ENCODE results near the gene PPM1E.
A peak's percentile ranks its signal among the peaks of the same experiment; 100 is the strongest.
"Not testable (repeated sequence)": the region's sequence is repeated elsewhere in the genome, so short reads cannot be mapped to it uniquely, and the experiment has no call there.

The PPM1E gene

DNA sequence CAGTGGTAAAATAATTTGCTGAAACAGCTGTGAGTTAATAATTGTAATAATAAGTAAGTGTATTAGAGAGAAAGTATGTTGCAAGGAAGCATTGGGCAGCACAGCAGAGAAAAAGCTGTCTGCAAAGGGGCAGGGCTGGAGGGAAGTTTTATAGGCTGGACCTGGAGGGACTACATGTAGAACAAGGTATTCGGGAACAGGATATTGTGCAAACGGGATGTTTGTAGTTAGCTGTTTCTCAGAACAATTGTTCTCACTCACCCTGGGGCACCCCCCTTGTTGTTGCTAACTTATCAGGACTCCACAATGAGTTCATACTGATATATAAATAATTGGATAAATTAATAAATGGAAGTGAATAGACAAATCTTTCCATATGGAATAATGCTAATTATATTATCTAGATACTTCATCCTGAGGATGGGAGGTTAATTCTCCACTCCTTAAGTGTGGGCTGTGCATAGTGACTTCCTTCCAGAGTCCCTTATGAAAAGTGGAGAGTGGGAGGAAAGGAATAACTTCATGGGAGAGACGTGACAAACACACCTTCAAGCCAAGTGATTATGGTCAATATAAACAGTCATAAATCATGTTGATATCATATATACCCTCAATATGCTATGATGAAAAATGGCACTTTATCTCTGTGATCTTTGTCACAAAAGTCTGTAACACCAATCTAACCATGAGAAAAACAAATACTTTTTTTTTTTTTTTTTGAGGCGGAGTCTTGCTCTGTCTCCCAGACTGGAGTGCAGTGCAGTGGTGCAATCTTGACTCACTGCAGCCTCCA, 85.4 kb downstream of the PPM1E start:
- no peak for DNase-seq (ENCODE audit: low spot score)

DNA sequence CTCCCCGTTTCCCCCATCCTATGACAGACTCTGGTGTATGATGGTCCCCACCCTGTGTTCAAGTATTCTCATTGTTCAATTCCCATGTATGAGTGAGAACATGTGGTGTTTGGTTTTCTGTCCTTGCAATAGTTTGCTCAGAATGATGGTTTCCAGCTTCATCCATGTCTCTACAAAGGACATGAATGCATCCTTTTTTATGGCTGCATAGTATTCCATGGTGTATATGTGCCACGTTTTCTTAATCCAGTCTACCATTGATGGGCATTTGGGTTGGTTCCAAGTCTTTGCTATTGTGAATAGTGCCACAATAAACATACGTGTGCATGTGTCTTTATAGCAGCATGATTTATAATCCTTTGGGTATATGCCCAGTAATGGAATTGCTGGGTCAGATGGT, 90.8 kb downstream of the PPM1E start:
- not testable (repeated sequence) for DNase-seq (ENCODE audit: low spot score)

GRCh38 chr17:58850106-58850505, 94.5 kb downstream of the PPM1E start:
- DNase-seq (ENCODE audit: low spot score) = not testable (repeated sequence)

- no peak for DNase-seq (ENCODE audit: low spot score)
Measured at GRCh38 chr17:58865301-58865700, 109.6 kb downstream of the PPM1E start.

DNA sequence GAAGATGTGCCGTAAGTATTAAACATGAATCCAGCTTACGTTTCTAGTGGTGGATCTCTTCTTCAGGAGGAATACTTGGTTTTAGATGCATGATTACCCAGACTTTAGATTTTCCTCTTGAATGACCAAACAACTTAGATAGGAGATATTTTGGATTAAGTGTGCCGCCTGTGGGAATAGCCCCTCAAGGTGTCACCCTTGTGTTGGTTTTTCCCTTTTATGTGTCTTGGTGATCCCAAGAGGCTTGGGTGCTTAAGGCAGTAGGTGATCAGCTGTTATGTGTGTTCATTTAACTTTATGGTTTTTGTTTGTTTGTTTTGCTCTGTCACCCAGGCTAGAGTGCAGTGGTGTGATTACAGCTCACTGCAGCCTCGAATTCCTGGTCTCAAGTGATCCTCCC, 115.1 kb downstream of the PPM1E start:
- DNase-seq (ENCODE audit: low spot score) = peak; percentile 47

- DNase-seq (ENCODE audit: low spot score) = no peak
Measured at GRCh38 chr17:58873926-58874325, 118.3 kb downstream of the PPM1E start.

DNA sequence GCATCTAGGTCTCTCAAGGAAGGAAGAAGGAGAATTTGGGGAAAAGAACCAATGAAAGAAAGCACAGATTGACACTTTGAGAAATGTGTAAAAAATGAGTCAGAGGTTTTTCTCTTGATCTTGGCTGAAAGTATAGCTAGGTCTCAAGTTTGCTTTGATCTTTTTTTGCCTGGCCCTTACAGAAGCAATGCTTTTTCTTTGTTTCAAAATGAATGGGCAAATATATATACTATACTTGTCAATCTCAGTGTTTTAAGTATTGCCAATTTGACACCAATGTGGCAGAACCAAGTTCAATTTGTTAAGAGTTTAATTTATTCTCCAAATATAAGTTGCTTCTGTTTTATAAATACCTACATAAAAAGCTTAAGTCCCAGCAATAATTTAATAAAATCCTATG, 119.6 kb downstream of the PPM1E start:
- no peak for DNase-seq (ENCODE audit: low spot score)

- DNase-seq (ENCODE audit: low spot score) = no peak
Measured at GRCh38 chr17:58884161-58884560, 128.5 kb downstream of the PPM1E start.

DNA sequence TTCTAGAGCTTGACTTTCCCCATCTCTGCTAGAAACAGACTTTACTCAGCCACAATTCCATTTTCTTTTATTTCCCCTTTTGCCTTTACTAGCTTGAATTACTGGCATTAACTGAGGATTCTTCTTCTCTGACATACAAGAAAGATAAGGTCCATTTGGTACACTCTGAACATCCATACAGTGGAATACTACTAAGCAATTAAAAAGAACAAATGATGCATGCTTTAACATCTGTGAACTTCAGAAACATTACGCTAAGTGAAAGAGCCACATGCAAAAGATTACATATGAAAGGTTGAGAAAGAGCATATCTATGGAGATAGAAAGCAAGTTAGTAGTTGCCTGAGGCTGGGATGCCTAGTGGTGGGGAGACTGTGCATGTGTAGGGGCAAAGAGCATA, 130.9 kb downstream of the PPM1E start:
- DNase-seq (ENCODE audit: low spot score) = no peak

- DNase-seq (ENCODE audit: low spot score) = no peak
Measured at GRCh38 chr17:58889928-58890327, 134.3 kb downstream of the PPM1E start.

DNA sequence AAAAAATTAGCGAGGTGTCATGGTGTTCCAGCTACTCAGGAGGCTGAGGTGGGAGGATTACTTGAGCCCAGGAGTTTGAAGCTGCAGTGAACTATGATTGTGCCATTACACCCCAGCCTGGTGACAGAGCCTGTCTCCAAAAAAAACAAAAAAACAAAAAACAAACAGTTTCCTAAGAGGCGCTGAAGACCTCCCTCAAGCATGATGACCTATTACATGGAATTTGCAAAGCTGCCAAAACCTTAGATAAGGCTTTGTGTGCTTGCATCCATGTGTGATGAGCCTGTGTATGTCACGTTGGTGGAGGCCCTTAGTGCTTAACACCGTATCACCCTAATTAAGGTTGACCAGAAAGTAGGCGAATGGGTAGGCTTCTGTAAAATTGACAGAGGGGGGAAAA, 143.5 kb downstream of the PPM1E start:
- no peak for DNase-seq (ENCODE audit: low spot score)

GRCh38 chr17:58902322-58902721, 146.7 kb downstream of the PPM1E start:
- DNase-seq (ENCODE audit: low spot score) = no peak

GRCh38 chr17:58911741-58912343, 156.2 kb downstream of the PPM1E start:
- no peak for DNase-seq (ENCODE audit: low spot score)

- no peak for DNase-seq (ENCODE audit: low spot score)
Measured at GRCh38 chr17:58913552-58913951, 157.9 kb downstream of the PPM1E start.

- no peak for DNase-seq (ENCODE audit: low spot score)
Measured at GRCh38 chr17:58913971-58914769, 158.5 kb downstream of the PPM1E start.

DNA sequence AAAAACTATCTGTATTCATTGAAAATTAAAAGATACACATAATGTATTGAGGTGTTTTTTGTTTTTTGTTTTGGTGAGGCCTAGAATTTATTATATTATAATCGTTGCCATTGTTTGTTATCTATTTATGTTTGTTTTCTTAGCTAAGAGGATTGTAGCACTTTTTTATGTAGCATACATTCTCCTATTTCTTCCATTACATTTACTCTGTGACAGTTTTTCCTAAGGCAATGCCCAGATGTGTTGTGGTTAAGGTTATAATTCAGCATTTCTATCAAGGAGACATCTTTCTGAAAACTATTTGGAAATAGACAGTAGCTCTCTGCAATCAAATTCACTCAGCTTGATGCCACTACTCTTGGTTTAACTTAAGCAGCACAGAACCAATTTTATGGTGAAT, 161.6 kb downstream of the PPM1E start:
- DNase-seq (ENCODE audit: low spot score) = no peak

GRCh38 chr17:58918072-58918471, 162.4 kb downstream of the PPM1E start:
- DNase-seq (ENCODE audit: low spot score) = no peak

- no peak for DNase-seq (ENCODE audit: low spot score)
Measured at GRCh38 chr17:58918884-58919283, 163.2 kb downstream of the PPM1E start.

DNA sequence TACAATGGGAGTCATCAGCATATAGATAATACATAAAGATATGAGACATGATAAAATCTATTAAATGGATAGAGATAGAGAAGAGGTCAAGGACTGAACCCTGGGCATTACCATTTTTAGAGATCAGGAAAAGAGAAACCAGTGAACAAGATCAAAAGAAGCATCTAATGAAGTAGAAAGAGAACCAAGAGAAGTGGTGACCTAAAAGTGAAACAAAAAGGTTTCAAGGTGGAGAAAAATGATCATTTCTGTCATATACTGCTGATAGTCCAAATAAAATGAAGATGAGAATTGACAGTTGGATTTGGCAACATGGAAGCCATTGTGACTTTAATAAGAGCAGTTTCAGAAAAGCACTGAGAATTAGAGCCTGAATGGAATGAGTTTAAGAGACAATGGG, 165.1 kb downstream of the PPM1E start:
- DNase-seq (ENCODE audit: low spot score) = no peak

GRCh38 chr17:58932956-58933355, 177.3 kb downstream of the PPM1E start:
- DNase-seq (ENCODE audit: low spot score) = no peak

- DNase-seq (ENCODE audit: low spot score) = no peak
Measured at GRCh38 chr17:58936295-58936694, 180.6 kb downstream of the PPM1E start.

GRCh38 chr17:58944166-58944565, 188.5 kb downstream of the PPM1E start:
- DNase-seq (ENCODE audit: low spot score) = no peak

- DNase-seq (ENCODE audit: low spot score) = no peak
Measured at GRCh38 chr17:58947411-58947810, 191.8 kb downstream of the PPM1E start.
